GM18951 (cell line): Measurements from ENCODE around the gene MAN2B2.
"Not testable (repeated sequence)": the region's sequence is repeated elsewhere in the genome, so short reads cannot be mapped to it uniquely, and the experiment has no call there.

ENCODE experiments used
- POLR2A ChIP-seq: IDR thresholded peaks from 4 replicates; pipeline ENCODE4 v1.6.1; 2011; ENCODE audit warnings: mild to moderate bottlenecking; ENCODE audit not compliant: insufficient read length, insufficient read depth; ENCODE audit errors: extremely low read depth
- in situ Hi-C: fragments of 300-500 bp; cut with MboI; formaldehyde crosslinking; loops from one replicate; pipeline ENCODE4 v1.12.0; 2022; ENCODE audit warnings: low sequenced_read_pairs, mixed read lengths, inconsistent platforms; ENCODE audit not compliant: unreplicated experiment

The MAN2B2 gene

GRCh38 chr4:6665320-6665654 lies 90.3 kb downstream of the MAN2B2 start:
- TF ChIP-seq POLR2A = no peak
- in situ Hi-C loops = no loop called here

- in situ Hi-C loops = no loop called here
- no peak for TF ChIP-seq POLR2A
These were observed 93.4 kb downstream of the MAN2B2 start for GRCh38 chr4:6668391-6668790.

GRCh38 chr4:6671648-6672047 lies 96.7 kb downstream of the MAN2B2 start:
- no peak for TF ChIP-seq POLR2A
- in situ Hi-C loops = no loop called here

- in situ Hi-C loops = no loop called here
- no peak for TF ChIP-seq POLR2A
These were observed 97.1 kb downstream of the MAN2B2 start for GRCh38 chr4:6672131-6672530.

- in situ Hi-C loops = not testable (repeated sequence)
These were observed 97.7 kb downstream of the MAN2B2 start for GRCh38 chr4:6672541-6673190.
